Colon (tissue), 2 donors: ENCODE measurements around the gene SLC12A2.

Source experiments
- FAIRE-seq: peaks from 2 replicates; lab custom pipeline; 2012; peaks lifted over from hg19 to GRCh38; lab: Jason Lieb, UNC
- donor health status: control.
- donor health status: control.

The SLC12A2 gene

GRCh38 chr5:128083033-128083810 lies at the start of gene SLC12A2:
Gene SLC12A2, plus strand, starts transcription at chr5:128083766. Its CDS starts 189 bp downstream, at chr5:128083955.
- FAIRE-seq, result no peak

- no peak for FAIRE-seq
Measured at GRCh38 chr5:128035689-128036088, 47.9 kb upstream of the SLC12A2 start.

GRCh38 chr5:128036950-128037349 lies 46.6 kb upstream of the SLC12A2 start:
- FAIRE-seq, result no peak

GRCh38 chr5:128038643-128039042 lies 44.9 kb upstream of the SLC12A2 start:
- no peak for FAIRE-seq

GRCh38 chr5:128040927-128041326 lies 42.6 kb upstream of the SLC12A2 start:
- FAIRE-seq, result no peak

GRCh38 chr5:128052780-128053179 lies 30.8 kb upstream of the SLC12A2 start:
- FAIRE-seq, result no peak

- no peak for FAIRE-seq
Measured at GRCh38 chr5:128053291-128053954, 30.1 kb upstream of the SLC12A2 start.

- no peak for FAIRE-seq
Measured at GRCh38 chr5:128060644-128061385, 22.8 kb upstream of the SLC12A2 start.

- peak; percentile 45 for FAIRE-seq
Measured at GRCh38 chr5:128062172-128062746, 21.3 kb upstream of the SLC12A2 start.

- FAIRE-seq, result no peak
Measured at GRCh38 chr5:128074171-128074570, 9.4 kb upstream of the SLC12A2 start.

GRCh38 chr5:128074953-128075352 lies 8.6 kb upstream of the SLC12A2 start:
- no peak for FAIRE-seq

GRCh38 chr5:128077526-128077925 lies 6.0 kb upstream of the SLC12A2 start:
- FAIRE-seq, result peak; percentile 14

- FAIRE-seq, result no peak
Measured at GRCh38 chr5:128081111-128081851, 2.3 kb upstream of the SLC12A2 start.

GRCh38 chr5:128082551-128083032 lies 974 bp upstream of the SLC12A2 start:
- no peak for FAIRE-seq

- no peak for FAIRE-seq
Measured at GRCh38 chr5:128083811-128084227, 253 bp downstream of the SLC12A2 start.

- no peak for FAIRE-seq
Measured at GRCh38 chr5:128084228-128085167, 932 bp downstream of the SLC12A2 start.

- FAIRE-seq, result peak; percentile 60
Measured at GRCh38 chr5:128085413-128085812, 1.8 kb downstream of the SLC12A2 start.

GRCh38 chr5:128091579-128091978 lies 8.0 kb downstream of the SLC12A2 start:
- no peak for FAIRE-seq

GRCh38 chr5:128092144-128092543 lies 8.6 kb downstream of the SLC12A2 start:
- no peak for FAIRE-seq

- no peak for FAIRE-seq
Measured at GRCh38 chr5:128093368-128093767, 9.8 kb downstream of the SLC12A2 start.
